WTC11 (cell line): ENCODE measurements around the gene DR1. TPM values are rescaled to one million over a fixed set of nuclear protein-coding genes. Genes with fewer than 3 reads are reported as not detected.

Experiments used
- ATAC-seq: fragments of 200-7000 bp; cut with Tn5 transposase; 2 replicates; pipeline ENCODE4 v1.10.0; 2021; ENCODE audit warnings: mild to moderate bottlenecking, moderate library complexity
- CTCF ChIA-PET: fragments of 300-600 bp; sonication (Branson Sonifier 250); formaldehyde crosslinking; loops from one replicate; lab custom pipeline; 2021; ENCODE audit warnings: antibody characterized with exemption; lab: Charles Lee
- POLR2A ChIA-PET: fragments of 350-600 bp; sonication (Branson Sonifier 250); formaldehyde crosslinking; loops from one replicate; lab custom pipeline; 2021; ENCODE audit warnings: antibody characterized with exemption; lab: Charles Lee
- DNase-seq: peaks from one replicate; pipeline ENCODE4 v3.0.0; 2021; ENCODE audit warnings: low spot score
- H3K27ac Mint-ChIP-seq: 2 replicates; pipeline ENCODE4 v1.8.0; 2021; ENCODE audit warnings: mixed read lengths
- H3K27me3 Mint-ChIP-seq: 2 replicates; pipeline ENCODE4 v1.8.0; 2021; ENCODE audit warnings: low read depth, mild to moderate bottlenecking, moderate library complexity, mixed read lengths
- H3K36me3 Mint-ChIP-seq: 2 replicates; pipeline ENCODE4 v1.8.0; 2021; ENCODE audit warnings: mixed read lengths
- H3K4me1 Mint-ChIP-seq: 2 replicates; pipeline ENCODE4 v1.8.0; 2022; ENCODE audit warnings: mixed read lengths
- H3K4me3 Mint-ChIP-seq: 2 replicates; pipeline ENCODE4 v1.8.0; 2021; ENCODE audit warnings: mild to moderate bottlenecking, moderate library complexity, mixed read lengths
- H3K9me3 Mint-ChIP-seq: 2 replicates; pipeline ENCODE4 v1.8.0; 2021; ENCODE audit warnings: mixed read lengths
- CREB1 ChIP-seq: sonication (generic); formaldehyde crosslinking; IDR thresholded peaks from 2 replicates; pipeline ENCODE4 v1.8.0; 2023; ENCODE audit warnings: mild to moderate bottlenecking, missing genetic modification reagents
- HMGA2 ChIP-seq: fragments of 250-450 bp; sonication (Bioruptor Pico); IDR thresholded peaks from 2 replicates; pipeline ENCODE4 v1.4.0; 2021; ENCODE audit warnings: mild to moderate bottlenecking, moderate library complexity
- JUN ChIP-seq: sonication (generic); formaldehyde crosslinking; IDR thresholded peaks from 2 replicates; pipeline ENCODE4 v1.8.0; 2023; ENCODE audit warnings: mild to moderate bottlenecking, missing genetic modification reagents
- NFATC4 ChIP-seq: fragments of 250-450 bp; sonication (Bioruptor Pico); IDR thresholded peaks from 2 replicates; pipeline ENCODE4 v1.9.0; 2021; ENCODE audit warnings: mild to moderate bottlenecking
- PRRX2 ChIP-seq: fragments of 250-450 bp; sonication (Bioruptor Pico); IDR thresholded peaks from 2 replicates; pipeline ENCODE4 v1.8.0; 2021; ENCODE audit warnings: mild to moderate bottlenecking
- TEAD4 ChIP-seq: sonication (generic); formaldehyde crosslinking; IDR thresholded peaks from 2 replicates; pipeline ENCODE4 v1.8.0; 2022; ENCODE audit warnings: mild to moderate bottlenecking, missing genetic modification reagents
- TP53 ChIP-seq: sonication (generic); formaldehyde crosslinking; IDR thresholded peaks from 2 replicates; pipeline ENCODE4 v1.8.1; 2023; ENCODE audit warnings: mild to moderate bottlenecking, missing genetic modification reagents
- USF2 ChIP-seq: sonication (generic); formaldehyde crosslinking; IDR thresholded peaks from 2 replicates; pipeline ENCODE4 v1.8.1; 2023; ENCODE audit warnings: mild to moderate bottlenecking, missing genetic modification reagents, moderate library complexity
- ZBTB21 ChIP-seq: sonication (generic); formaldehyde crosslinking; IDR thresholded peaks from 2 replicates; pipeline ENCODE4 v1.8.1; 2023; ENCODE audit warnings: mild to moderate bottlenecking, missing genetic modification reagents, borderline replicate concordance
- ZNF138 ChIP-seq: sonication (generic); formaldehyde crosslinking; conservative IDR thresholded peaks from 2 replicates; pipeline ENCODE4 v1.8.1; 2022; ENCODE audit warnings: mild to moderate bottlenecking, moderate library complexity, missing genetic modification reagents
- ZNF423 ChIP-seq: fragments of 250-450 bp; sonication (Bioruptor Pico); IDR thresholded peaks from 2 replicates; pipeline ENCODE4 v2.1.2; 2022; ENCODE audit warnings: mild to moderate bottlenecking, moderate library complexity
- ZNF425 ChIP-seq: fragments of 250-450 bp; sonication (Bioruptor Pico); conservative IDR thresholded peaks from 2 replicates; pipeline ENCODE4 v1.9.0; 2021; ENCODE audit warnings: mild to moderate bottlenecking
- total RNA-seq: library from RNA; stranded (reverse); gene quantifications from 3 replicates; pipeline ENCODE4 v1.2.3, GENCODE V29; 2021
- TF ChIP-seq, protein P1 (sequence below): sonication (generic); formaldehyde crosslinking; IDR thresholded peaks from 2 replicates; pipeline ENCODE4 v1.8.1; 2022; ENCODE audit warnings: low read depth, missing genetic modification reagents, borderline replicate concordance
- TF ChIP-seq, protein P2 (sequence below): sonication (generic); formaldehyde crosslinking; IDR thresholded peaks from 2 replicates; pipeline ENCODE4 v1.8.1; 2023; ENCODE audit warnings: mild to moderate bottlenecking, missing genetic modification reagents
- TF ChIP-seq, protein P3 (sequence below): sonication (generic); formaldehyde crosslinking; IDR thresholded peaks from 2 replicates; pipeline ENCODE4 v1.8.0; 2022; ENCODE audit warnings: mild to moderate bottlenecking, missing genetic modification reagents
- TF ChIP-seq, protein P4 (sequence below): sonication (generic); formaldehyde crosslinking; IDR thresholded peaks from 2 replicates; pipeline ENCODE4 v1.8.0; 2022; ENCODE audit warnings: mild to moderate bottlenecking, missing genetic modification reagents

DR1 gene
- total RNA-seq, 1 experiment from 2014 or later = 62.8 TPM

GRCh38 chr1:93416183-93416582 is 70.5 kb downstream of the DR1 start:
- Mint-ChIP-seq H3K4me3 (no peak overlapping the region), H3K4me1 (peaks cover 43% of the 10 kb centered on the region), H3K27ac (no peak overlapping the region), H3K27me3 (no peaks in the 10 kb centered on the region), H3K36me3 (no peaks in the 10 kb centered on the region), H3K9me3 (peaks cover 11% of the 10 kb centered on the region; the same call in 1 of the 2 replicates)
- POLR2A ChIA-PET = no interaction called here
- TF ChIP-seq NFATC4 (CRISPR knock-in tag) (no peak), JUN (CRISPR knock-in tag) (no peak), CREB1 (CRISPR knock-in tag) (no peak), TEAD4 (no peak), ZBTB21 (CRISPR knock-in tag) (no peak), ZNF423 (CRISPR knock-in tag) (no peak), USF2 (CRISPR knock-in tag) (no peak), ZNF138 (CRISPR knock-in tag) (no peak), HMGA2 (no peak), PRRX2 (CRISPR knock-in tag) (no peak), ZNF425 (CRISPR knock-in tag) (no peak), TP53 (CRISPR knock-in tag) (no peak)
- TF ChIP-seq, protein P1, sequence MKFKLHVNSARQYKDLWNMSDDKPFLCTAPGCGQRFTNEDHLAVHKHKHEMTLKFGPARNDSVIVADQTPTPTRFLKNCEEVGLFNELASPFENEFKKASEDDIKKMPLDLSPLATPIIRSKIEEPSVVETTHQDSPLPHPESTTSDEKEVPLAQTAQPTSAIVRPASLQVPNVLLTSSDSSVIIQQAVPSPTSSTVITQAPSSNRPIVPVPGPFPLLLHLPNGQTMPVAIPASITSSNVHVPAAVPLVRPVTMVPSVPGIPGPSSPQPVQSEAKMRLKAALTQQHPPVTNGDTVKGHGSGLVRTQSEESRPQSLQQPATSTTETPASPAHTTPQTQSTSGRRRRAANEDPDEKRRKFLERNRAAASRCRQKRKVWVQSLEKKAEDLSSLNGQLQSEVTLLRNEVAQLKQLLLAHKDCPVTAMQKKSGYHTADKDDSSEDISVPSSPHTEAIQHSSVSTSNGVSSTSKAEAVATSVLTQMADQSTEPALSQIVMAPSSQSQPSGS (CRISPR knock-in tag) = no peak
- TF ChIP-seq, protein P2, sequence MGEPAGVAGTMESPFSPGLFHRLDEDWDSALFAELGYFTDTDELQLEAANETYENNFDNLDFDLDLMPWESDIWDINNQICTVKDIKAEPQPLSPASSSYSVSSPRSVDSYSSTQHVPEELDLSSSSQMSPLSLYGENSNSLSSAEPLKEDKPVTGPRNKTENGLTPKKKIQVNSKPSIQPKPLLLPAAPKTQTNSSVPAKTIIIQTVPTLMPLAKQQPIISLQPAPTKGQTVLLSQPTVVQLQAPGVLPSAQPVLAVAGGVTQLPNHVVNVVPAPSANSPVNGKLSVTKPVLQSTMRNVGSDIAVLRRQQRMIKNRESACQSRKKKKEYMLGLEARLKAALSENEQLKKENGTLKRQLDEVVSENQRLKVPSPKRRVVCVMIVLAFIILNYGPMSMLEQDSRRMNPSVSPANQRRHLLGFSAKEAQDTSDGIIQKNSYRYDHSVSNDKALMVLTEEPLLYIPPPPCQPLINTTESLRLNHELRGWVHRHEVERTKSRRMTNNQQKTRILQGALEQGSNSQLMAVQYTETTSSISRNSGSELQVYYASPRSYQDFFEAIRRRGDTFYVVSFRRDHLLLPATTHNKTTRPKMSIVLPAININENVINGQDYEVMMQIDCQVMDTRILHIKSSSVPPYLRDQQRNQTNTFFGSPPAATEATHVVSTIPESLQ (CRISPR knock-in tag) = no peak
- TF ChIP-seq, protein P3, sequence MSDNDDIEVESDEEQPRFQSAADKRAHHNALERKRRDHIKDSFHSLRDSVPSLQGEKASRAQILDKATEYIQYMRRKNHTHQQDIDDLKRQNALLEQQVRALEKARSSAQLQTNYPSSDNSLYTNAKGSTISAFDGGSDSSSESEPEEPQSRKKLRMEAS (CRISPR knock-in tag) = no peak
- TF ChIP-seq, protein P4, sequence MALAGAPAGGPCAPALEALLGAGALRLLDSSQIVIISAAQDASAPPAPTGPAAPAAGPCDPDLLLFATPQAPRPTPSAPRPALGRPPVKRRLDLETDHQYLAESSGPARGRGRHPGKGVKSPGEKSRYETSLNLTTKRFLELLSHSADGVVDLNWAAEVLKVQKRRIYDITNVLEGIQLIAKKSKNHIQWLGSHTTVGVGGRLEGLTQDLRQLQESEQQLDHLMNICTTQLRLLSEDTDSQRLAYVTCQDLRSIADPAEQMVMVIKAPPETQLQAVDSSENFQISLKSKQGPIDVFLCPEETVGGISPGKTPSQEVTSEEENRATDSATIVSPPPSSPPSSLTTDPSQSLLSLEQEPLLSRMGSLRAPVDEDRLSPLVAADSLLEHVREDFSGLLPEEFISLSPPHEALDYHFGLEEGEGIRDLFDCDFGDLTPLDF (CRISPR knock-in tag) = no peak
- CTCF ChIA-PET = no interaction called here
- ATAC-seq (no peak), DNase-seq (no peak)

Other genes with a start within 250 kb of the DR1 start
- gene TMED5, start 165.5 kb upstream of the DR1 start, total RNA-seq = 25.1 to 28.5 TPM (median 25.6 TPM) in 3 replicates
- gene CCDC18, start 165.2 kb upstream of the DR1 start, total RNA-seq = 21.3 to 24.9 TPM (median 23.0 TPM) in 3 replicates
- 79.1 to 81.8 TPM (median 79.6 TPM) in 3 replicates for gene FNBP1L, start 102.2 kb downstream of the DR1 start, total RNA-seq